PFSK-1 (cell line): Measurements from ENCODE around the gene CHAD.

Experiments used
- FOXP2 ChIP-seq: optimal IDR thresholded peaks from 2 replicates; pipeline ENCODE3; 2011; ENCODE audit warnings: borderline replicate concordance, control low read depth, inconsistent platforms; ENCODE audit not compliant: insufficient read depth; ENCODE audit errors: extremely low read length, extremely low read depth
- POLR2AphosphoS5 ChIP-seq: IDR thresholded peaks from 2 replicates; pipeline ENCODE4 v1.6.1; 2012; ENCODE audit warnings: low read depth, mild to moderate bottlenecking, control low read depth, low read length, moderate library complexity
- SIN3A ChIP-seq: IDR thresholded peaks from 2 replicates; pipeline ENCODE4 v1.6.1; 2012; ENCODE audit warnings: mild to moderate bottlenecking, low read length, moderate library complexity, borderline replicate concordance; ENCODE audit not compliant: insufficient read depth
- TAF1 ChIP-seq: IDR thresholded peaks from 2 replicates; pipeline ENCODE4 v1.6.1; 2012; ENCODE audit warnings: low read length, control low read depth, borderline replicate concordance; ENCODE audit not compliant: insufficient read depth
- TF ChIP-seq, protein P1 (sequence below), 2 experiments: IDR thresholded peaks; 2 replicates each; pipeline versions ENCODE4 v1.6.1 to v1.8.0; 2011 to 2012; ENCODE audit warnings: low read depth in 2 of 2, low read length in 2 of 2, control low read depth in 1 of 2, inconsistent platforms in 1 of 2, mild to moderate bottlenecking in 1 of 2, moderate library complexity in 1 of 2; ENCODE audit not compliant: insufficient read depth in 1 of 2

CHAD gene

DNA sequence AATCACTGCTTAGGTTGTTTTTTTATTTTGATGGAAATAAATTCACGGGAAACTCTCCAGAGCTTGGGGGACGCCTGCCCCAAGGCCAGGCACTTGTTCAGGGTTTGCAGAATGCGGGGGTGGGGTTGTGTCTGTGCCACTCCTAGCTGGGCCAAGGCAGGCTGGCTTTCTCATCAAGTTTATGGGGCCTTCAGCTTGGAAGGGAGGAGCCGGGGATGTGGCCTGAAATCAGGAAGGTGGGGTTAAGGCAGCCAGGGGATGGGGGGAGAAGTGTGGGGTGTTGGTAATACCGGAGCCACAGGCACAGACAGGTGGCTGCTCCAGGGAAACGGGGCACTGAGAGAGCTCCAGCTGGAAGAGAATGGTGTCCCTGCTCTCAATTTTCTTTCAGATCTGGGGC, 1.7 kb upstream of the CHAD start:
- TF ChIP-seq TAF1 (no peak), FOXP2 (no peak), SIN3A (no peak), POLR2AphosphoS5 (no peak)
- TF ChIP-seq, protein P1, sequence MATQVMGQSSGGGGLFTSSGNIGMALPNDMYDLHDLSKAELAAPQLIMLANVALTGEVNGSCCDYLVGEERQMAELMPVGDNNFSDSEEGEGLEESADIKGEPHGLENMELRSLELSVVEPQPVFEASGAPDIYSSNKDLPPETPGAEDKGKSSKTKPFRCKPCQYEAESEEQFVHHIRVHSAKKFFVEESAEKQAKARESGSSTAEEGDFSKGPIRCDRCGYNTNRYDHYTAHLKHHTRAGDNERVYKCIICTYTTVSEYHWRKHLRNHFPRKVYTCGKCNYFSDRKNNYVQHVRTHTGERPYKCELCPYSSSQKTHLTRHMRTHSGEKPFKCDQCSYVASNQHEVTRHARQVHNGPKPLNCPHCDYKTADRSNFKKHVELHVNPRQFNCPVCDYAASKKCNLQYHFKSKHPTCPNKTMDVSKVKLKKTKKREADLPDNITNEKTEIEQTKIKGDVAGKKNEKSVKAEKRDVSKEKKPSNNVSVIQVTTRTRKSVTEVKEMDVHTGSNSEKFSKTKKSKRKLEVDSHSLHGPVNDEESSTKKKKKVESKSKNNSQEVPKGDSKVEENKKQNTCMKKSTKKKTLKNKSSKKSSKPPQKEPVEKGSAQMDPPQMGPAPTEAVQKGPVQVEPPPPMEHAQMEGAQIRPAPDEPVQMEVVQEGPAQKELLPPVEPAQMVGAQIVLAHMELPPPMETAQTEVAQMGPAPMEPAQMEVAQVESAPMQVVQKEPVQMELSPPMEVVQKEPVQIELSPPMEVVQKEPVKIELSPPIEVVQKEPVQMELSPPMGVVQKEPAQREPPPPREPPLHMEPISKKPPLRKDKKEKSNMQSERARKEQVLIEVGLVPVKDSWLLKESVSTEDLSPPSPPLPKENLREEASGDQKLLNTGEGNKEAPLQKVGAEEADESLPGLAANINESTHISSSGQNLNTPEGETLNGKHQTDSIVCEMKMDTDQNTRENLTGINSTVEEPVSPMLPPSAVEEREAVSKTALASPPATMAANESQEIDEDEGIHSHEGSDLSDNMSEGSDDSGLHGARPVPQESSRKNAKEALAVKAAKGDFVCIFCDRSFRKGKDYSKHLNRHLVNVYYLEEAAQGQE (IDR thresholded peaks at IDR 0.05; ENCODE audit: insufficient read depth in 1 of 2, low read depth in 2 of 2, low read length in 2 of 2): no peak

DNA sequence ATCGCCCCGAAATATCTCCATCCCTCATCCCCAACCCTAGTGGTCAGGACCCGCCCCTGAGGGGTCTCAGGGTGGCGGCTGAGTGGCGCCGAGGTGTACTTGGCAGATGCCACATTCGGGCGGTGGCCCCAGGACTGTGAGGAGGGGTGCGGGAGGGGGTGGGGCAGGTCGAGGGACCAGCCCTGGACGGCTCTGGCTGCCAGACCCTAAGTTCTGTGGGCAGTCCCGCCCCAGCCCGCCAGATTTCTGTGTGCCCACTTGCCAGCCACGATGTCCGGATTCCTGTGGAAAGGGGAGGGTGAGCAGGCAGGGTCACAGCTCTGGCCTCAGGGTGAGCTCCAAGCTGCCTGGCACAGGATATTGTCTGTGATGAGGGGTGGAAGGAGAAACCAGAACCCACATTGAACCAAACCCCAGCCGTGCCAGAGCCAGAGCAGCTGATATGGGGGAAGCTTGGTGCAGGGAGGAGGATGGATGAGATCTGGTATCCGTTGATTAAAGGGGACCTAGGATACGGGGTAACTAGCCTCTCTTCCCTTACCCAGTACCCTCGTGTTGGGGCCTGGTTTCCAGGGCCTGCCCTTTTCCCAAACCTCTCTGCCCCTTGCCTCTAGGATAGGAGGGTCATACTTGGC, 1.1 kb upstream of the CHAD start:
- TF ChIP-seq, protein P1 (IDR thresholded peaks at IDR 0.05; ENCODE audit: insufficient read depth in 1 of 2, low read depth in 2 of 2, low read length in 2 of 2): no peak
- no peak for TF ChIP-seq TAF1
- no peak for TF ChIP-seq FOXP2
- TF ChIP-seq SIN3A: no peak
- TF ChIP-seq POLR2AphosphoS5: no peak

DNA sequence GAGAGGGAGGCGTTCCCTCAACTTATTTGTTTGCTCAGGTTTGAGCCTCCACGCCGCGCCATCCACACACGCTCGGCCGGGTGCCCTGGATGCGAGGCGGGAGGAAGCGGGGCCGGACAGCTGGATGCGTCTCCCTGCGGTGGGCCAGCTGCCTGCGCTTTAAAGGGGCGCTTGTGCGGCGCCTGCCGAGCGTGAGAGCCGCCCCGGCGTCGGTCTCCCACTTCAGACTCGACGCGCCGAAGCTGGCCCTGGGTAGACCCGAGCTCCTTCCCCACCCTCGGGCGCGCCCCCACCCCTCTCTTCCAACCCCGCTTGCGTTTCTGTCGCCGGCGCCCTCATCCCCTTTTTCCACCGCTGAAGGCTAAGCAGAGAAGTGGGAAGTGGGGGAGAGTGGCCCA, 527 bp upstream of the CHAD start:
- TF ChIP-seq SIN3A (no peak), FOXP2 (no peak), TAF1 (no peak), POLR2AphosphoS5 (no peak)
- TF ChIP-seq, protein P1 (IDR thresholded peaks at IDR 0.05; ENCODE audit: insufficient read depth in 1 of 2, low read depth in 2 of 2, low read length in 2 of 2): no peak

DNA sequence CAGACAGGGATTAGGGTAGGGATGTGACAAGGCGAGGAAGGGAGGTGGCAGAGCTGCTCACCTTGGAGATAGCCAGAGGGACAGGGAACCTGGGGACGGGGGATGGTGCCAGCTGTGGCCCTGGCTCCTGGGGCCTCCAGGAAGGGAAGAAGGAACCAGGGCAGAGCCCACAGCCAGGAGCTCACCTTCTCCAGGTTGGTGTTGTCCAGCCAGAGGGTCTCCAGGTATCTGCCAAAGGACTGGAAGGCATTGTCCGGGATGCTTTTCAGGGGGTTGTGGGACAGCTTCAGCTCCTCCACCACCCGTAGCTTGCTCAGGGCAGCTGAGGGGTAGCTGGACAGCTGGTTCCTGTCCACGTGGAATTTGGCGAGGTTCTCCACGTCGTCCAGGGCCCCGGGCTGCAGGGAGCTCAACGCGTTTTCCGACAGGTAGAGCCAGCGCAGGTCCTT, 801 bp downstream of the CHAD start:
- TF ChIP-seq POLR2AphosphoS5 (no peak), FOXP2 (no peak), SIN3A (no peak), TAF1 (no peak)
- TF ChIP-seq, protein P1 (IDR thresholded peaks at IDR 0.05; ENCODE audit: insufficient read depth in 1 of 2, low read depth in 2 of 2, low read length in 2 of 2): no peak
